OCI-LY7 (cell line): Measurements from ENCODE around the gene SLC4A9. TPM values are rescaled to one million over a fixed set of nuclear protein-coding genes. Genes with fewer than 3 reads are reported as not detected.

Source experiments
- BruUV-seq: library from RNA; stranded (reverse); fragments of 400-500 nt; replicated peaks from 2 replicates; lab custom pipeline; 2021; lab: Mats Ljungman, UMichigan
- CTCF ChIA-PET: fragments of 300-600 bp; sonication (Branson Sonifier 250); formaldehyde crosslinking; loops from one replicate; lab custom pipeline; 2022; ENCODE audit warnings: antibody characterized with exemption; ENCODE audit not compliant: unreplicated experiment; lab: Charles Lee
- POLR2A ChIA-PET: fragments of 300-600 bp; sonication (Branson Sonifier 250); formaldehyde crosslinking; loops from one replicate; lab custom pipeline; 2022; ENCODE audit warnings: antibody characterized with exemption; lab: Charles Lee
- DNase-seq: peaks from one replicate; pipeline ENCODE4 v3.0.0-alpha.2; 2015; ENCODE audit warnings: low spot score
- H2AFZ ChIP-seq: fragments of 200-600 bp; sonication (generic), shearing (Covaris generic); 2 replicates; pipeline ENCODE4 v1.6.1; 2014; ENCODE audit warnings: mild to moderate bottlenecking, antibody characterized with exemption, low read length, moderate library complexity
- H3K27ac ChIP-seq: fragments of 200-600 bp; sonication (generic); 2 replicates; pipeline ENCODE4 v1.5.1; 2014; ENCODE audit warnings: mixed run types, low read depth, mild to moderate bottlenecking, moderate library complexity, low read length, inconsistent platforms; ENCODE audit not compliant: poor library complexity, severe bottlenecking
- H3K36me3 ChIP-seq: fragments of 200-600 bp; sonication (generic); 2 replicates; pipeline ENCODE4 v1.6.1; 2014; ENCODE audit warnings: mild to moderate bottlenecking, antibody characterized with exemption, low read length, moderate library complexity, mixed read lengths; ENCODE audit not compliant: insufficient read depth
- H3K4me1 ChIP-seq: fragments of 200-600 bp; sonication (generic); 2 replicates; pipeline ENCODE4 v1.5.1; 2014; ENCODE audit warnings: mild to moderate bottlenecking, low read length; ENCODE audit not compliant: insufficient read depth, poor library complexity, severe bottlenecking
- H3K4me2 ChIP-seq: fragments of 200-600 bp; sonication (generic); 2 replicates; pipeline ENCODE4 v1.6.1; 2014; ENCODE audit warnings: mild to moderate bottlenecking, low read length
- H3K4me3 ChIP-seq: fragments of 200-600 bp; sonication (generic); 2 replicates; pipeline ENCODE4 v1.5.1; 2014; ENCODE audit warnings: mild to moderate bottlenecking, low read depth, low read length; ENCODE audit not compliant: poor library complexity, severe bottlenecking
- H3K79me2 ChIP-seq: fragments of 200-600 bp; sonication (generic); 2 replicates; pipeline ENCODE4 v1.6.1; 2016; ENCODE audit warnings: low read depth, mild to moderate bottlenecking, low read length, moderate library complexity, mixed read lengths; ENCODE audit not compliant: insufficient read depth
- H3K9me2 ChIP-seq: fragments of 200-600 bp; sonication (generic); 2 replicates; pipeline ENCODE4 v1.6.1; 2016; ENCODE audit warnings: mild to moderate bottlenecking, low read length, mixed read lengths; ENCODE audit not compliant: insufficient read depth
- H3K9me3 ChIP-seq: fragments of 200-600 bp; sonication (generic); 2 replicates; pipeline ENCODE4 v1.6.1; 2014; ENCODE audit warnings: mild to moderate bottlenecking, mixed run types, low read length, mixed read lengths
- H4K20me1 ChIP-seq: fragments of 200-600 bp; sonication (generic); 2 replicates; pipeline ENCODE4 v1.6.1; 2014; ENCODE audit warnings: mild to moderate bottlenecking, antibody characterized with exemption, low read length, moderate library complexity, mixed read lengths; ENCODE audit not compliant: insufficient read depth
- CTCF ChIP-seq: fragments of 200-600 bp; sonication (generic); conservative IDR thresholded peaks from 2 replicates; pipeline ENCODE4 v1.5.1; 2014; ENCODE audit warnings: mild to moderate bottlenecking, antibody characterized with exemption, low read length, moderate library complexity, mixed read lengths
- EZH2phosphoT487 ChIP-seq: fragments of 200-600 bp; sonication (generic); IDR thresholded peaks from 2 replicates; pipeline ENCODE4 v1.6.1; 2018; ENCODE audit warnings: low read depth, borderline replicate concordance, mild to moderate bottlenecking, mixed run types, antibody characterized with exemption, low read length, moderate library complexity, mixed read lengths
- intact Hi-C: fragments of 100-400 bp; cut with micrococcal nuclease; formaldehyde crosslinking; loops from one replicate; pipeline ENCODE4 v1.10.0; 2022; ENCODE audit not compliant: unreplicated experiment
- total RNA-seq, 2 experiments: library from RNA; depleted of rRNA in 1 of 2; stranded (reverse); fragments of >200 nt in 1 of 2; shearing (Covaris generic) in 1 of 2; gene quantifications; 2 replicates each; pipeline ENCODE4 v1.2.3, GENCODE V29; 2014 to 2022

SLC4A9 gene
- total RNA-seq, 2 experiments from 2014 or later, result 0.22 to 2.6 TPM

- POLR2A ChIA-PET, result interaction anchor here (0.7 to 2.4 kb wide), 12 partner anchors 9 to 246 kb away, joined by 3 to 7 read pairs (median 3); partner anchors contain the start of genes IK and NDUFA2
- Histone ChIP-seq H3K9me2 (no peaks in the 10 kb centered on the region), H4K20me1 (peaks cover 18% of the 10 kb centered on the region; the same call in 1 of the 2 replicates), H3K4me2 (peak within 1 kb of the TSS; percentile 92), H3K27ac (peak within 1 kb of the TSS; percentile 82), H2AFZ (peak within 1 kb of the TSS; percentile 50), H3K9me3 (no peaks in the 10 kb centered on the region), H3K36me3 (peaks cover 27% of the 10 kb centered on the region), H3K4me3 (peak within 1 kb of the TSS; percentile 92), H3K4me1 (peaks cover 29% of the 10 kb centered on the region), H3K79me2 (peaks cover 75% of the 10 kb centered on the region)
- peak; percentile 100 for DNase-seq
- BruUV-seq, result no TSS peak
- no peak for TF ChIP-seq CTCF
- no peak for TF ChIP-seq EZH2phosphoT487
- intact Hi-C loops, result loop anchor here (1.0 to 5.0 kb wide), 3 partner anchors 155 to 294 kb away; partner anchors contain the start of genes SRA1 and TMCO6
- CTCF ChIA-PET, result interaction anchor here (0.6 to 1.3 kb wide), 2 partner anchors 43 to 871 kb away, joined by 3 read pairs; no protein-coding TSS in a partner anchor
Measured at GRCh38 chr5:140401362-140402257, 41.6 kb downstream of the SLC4A9 start, which contains the start of gene ANKHD1. ANKHD1 (plus strand) TSS chr5:140401833; CDS start chr5:140401968, 135 bp downstream.

- ChIA-PET CTCF (no interaction called here), POLR2A (interaction anchor here (0.6 to 2.4 kb wide), 7 partner anchors 9 to 245 kb away, joined by 3 to 6 read pairs (median 4); partner anchors contain the start of genes IK and NDUFA2)
- Histone ChIP-seq H3K79me2 (peaks cover 83% of the 10 kb centered on the region), H3K9me3 (no peaks in the 10 kb centered on the region), H3K4me2 (peak overlapping the region; percentile 87), H3K27ac (peak overlapping the region; percentile 82), H3K36me3 (peaks cover 34% of the 10 kb centered on the region), H3K4me1 (peaks cover 29% of the 10 kb centered on the region), H4K20me1 (peaks cover 18% of the 10 kb centered on the region; the same call in 1 of the 2 replicates), H3K4me3 (peak overlapping the region; percentile 92), H2AFZ (peak overlapping the region; percentile 16; the same call in 1 of the 2 replicates), H3K9me2 (no peaks in the 10 kb centered on the region)
- no TSS peak for BruUV-seq
- no peak for TF ChIP-seq CTCF
- TF ChIP-seq EZH2phosphoT487, result no peak
- DNase-seq, result peak; percentile 73
- intact Hi-C loops, result loop anchor here (5.0 kb wide), 1 partner anchor 295 kb away; no protein-coding TSS in a partner anchor
Measured at GRCh38 chr5:140402258-140403074, 42.5 kb downstream of the SLC4A9 start.
